H9 (cell line): Measurements from ENCODE around the gene GCH1. TPM values are rescaled to one million over a fixed set of nuclear protein-coding genes. Genes with fewer than 3 reads are reported as not detected.

ENCODE experiments used
- DNase-seq: peaks from one replicate; pipeline ENCODE4 v3.0.0-alpha.2; 2017
- H2AFZ ChIP-seq: one replicate; pipeline ENCODE4 v1.6.1; 2013; ENCODE audit warnings: mild to moderate bottlenecking, low read length, control low read depth, moderate library complexity
- H2AK5ac ChIP-seq: 2 replicates; pipeline ENCODE4 v1.6.1; 2013; ENCODE audit warnings: low read length, control low read depth, mixed read lengths; ENCODE audit not compliant: insufficient read length
- H2BK120ac ChIP-seq: one replicate; pipeline ENCODE4 v1.6.1; 2013; ENCODE audit warnings: low read depth, mild to moderate bottlenecking, low read length, control low read depth, inconsistent platforms; ENCODE audit not compliant: poor library complexity, severe bottlenecking
- H2BK12ac ChIP-seq: 2 replicates; pipeline ENCODE4 v1.6.1; 2013; ENCODE audit warnings: low read length, control low read depth, mixed read lengths, low read depth; ENCODE audit not compliant: insufficient read length
- H2BK15ac ChIP-seq: 2 replicates; pipeline ENCODE4 v1.6.1; 2013; ENCODE audit warnings: low read depth, low read length, control low read depth
- H2BK20ac ChIP-seq: one replicate; pipeline ENCODE4 v1.6.1; 2013; ENCODE audit warnings: low read depth, mild to moderate bottlenecking, low read length, control low read depth, inconsistent platforms; ENCODE audit not compliant: poor library complexity, severe bottlenecking
- H2BK5ac ChIP-seq: 2 replicates; pipeline ENCODE4 v1.6.1; 2013; ENCODE audit warnings: low read length, control low read depth, mixed read lengths; ENCODE audit not compliant: insufficient read length
- H3K14ac ChIP-seq: 2 replicates; pipeline ENCODE4 v1.6.1; 2013; ENCODE audit warnings: low read length, control low read depth; ENCODE audit not compliant: insufficient read depth
- H3K18ac ChIP-seq: 2 replicates; pipeline ENCODE4 v1.6.1; 2013; ENCODE audit warnings: low read depth, mild to moderate bottlenecking, mixed read lengths, low read length, control low read depth; ENCODE audit not compliant: insufficient read length
- H3K23ac ChIP-seq: 2 replicates; pipeline ENCODE4 v1.6.1; 2013; ENCODE audit warnings: low read length, control low read depth, mixed read lengths, low read depth; ENCODE audit not compliant: insufficient read length
- H3K23me2 ChIP-seq: 2 replicates; pipeline ENCODE4 v1.6.1; 2013; ENCODE audit warnings: low read depth, mild to moderate bottlenecking, mixed read lengths, low read length, control low read depth; ENCODE audit not compliant: insufficient read length, poor library complexity, severe bottlenecking
- H3K27ac ChIP-seq: 2 replicates; pipeline ENCODE4 v1.5.1; 2013; ENCODE audit warnings: low read length, control low read depth, mixed read lengths, low read depth; ENCODE audit not compliant: insufficient read length
- H3K27me3 ChIP-seq: 2 replicates; pipeline ENCODE4 v1.6.1; 2013; ENCODE audit warnings: low read length, control low read depth, inconsistent platforms; ENCODE audit not compliant: insufficient read depth
- H3K4ac ChIP-seq: 2 replicates; pipeline ENCODE4 v1.6.1; 2013; ENCODE audit warnings: low read depth, mild to moderate bottlenecking, control low read depth, inconsistent platforms, low read length, moderate library complexity
- H3K4me1 ChIP-seq: 2 replicates; pipeline ENCODE4 v1.6.1; 2013; ENCODE audit warnings: low read length, control low read depth, inconsistent platforms; ENCODE audit not compliant: insufficient read depth
- H3K4me2 ChIP-seq: 2 replicates; pipeline ENCODE4 v1.6.1; 2013; ENCODE audit warnings: low read length, control low read depth, mixed read lengths; ENCODE audit not compliant: insufficient read length, insufficient read depth
- H3K56ac ChIP-seq: 2 replicates; pipeline ENCODE4 v1.6.1; 2013; ENCODE audit warnings: low read depth, mild to moderate bottlenecking, mixed read lengths, low read length, control low read depth; ENCODE audit not compliant: insufficient read length
- H3K79me1 ChIP-seq: 2 replicates; pipeline ENCODE4 v1.6.1; 2013; ENCODE audit warnings: low read depth, mild to moderate bottlenecking, moderate library complexity, low read length, control low read depth, inconsistent platforms; ENCODE audit not compliant: insufficient read depth, poor library complexity, severe bottlenecking
- H3K79me2 ChIP-seq: 2 replicates; pipeline ENCODE4 v1.6.1; 2013; ENCODE audit warnings: low read length, control low read depth, inconsistent platforms; ENCODE audit not compliant: insufficient read depth
- H3K9ac ChIP-seq: 2 replicates; pipeline ENCODE4 v1.6.1; 2013; ENCODE audit warnings: low read length, control low read depth, mixed read lengths; ENCODE audit not compliant: insufficient read length; ENCODE audit errors: extremely low read depth
- H3K9me3 ChIP-seq: one replicate; pipeline ENCODE4 v1.6.1; 2013; ENCODE audit warnings: low read depth, low read length, inconsistent platforms; ENCODE audit not compliant: control insufficient read depth
- H3T11ph ChIP-seq: one replicate; pipeline ENCODE4 v1.6.1; 2013; ENCODE audit warnings: mild to moderate bottlenecking, low read length, control low read depth, inconsistent platforms
- H4K20me1 ChIP-seq: one replicate; pipeline ENCODE4 v1.6.1; 2013; ENCODE audit not compliant: control insufficient read depth, insufficient read length, insufficient read depth
- H4K5ac ChIP-seq: 2 replicates; pipeline ENCODE4 v1.6.1; 2013; ENCODE audit warnings: low read depth, mild to moderate bottlenecking, mixed read lengths, low read length, control low read depth; ENCODE audit not compliant: insufficient read length
- H4K8ac ChIP-seq: replicated peaks from 2 replicates; pipeline ENCODE4 v1.6.1; 2013; ENCODE audit warnings: low read length, control low read depth, mixed read lengths, low read depth; ENCODE audit not compliant: insufficient read length
- H4K91ac ChIP-seq: 2 replicates; pipeline ENCODE4 v1.6.1; 2013; ENCODE audit warnings: low read depth, mild to moderate bottlenecking, moderate library complexity, mixed read lengths, low read length, control low read depth; ENCODE audit not compliant: insufficient read length
- H3K27ac Mint-ChIP-seq, 3 experiments: 2 replicates in 2 of 3; 3 replicates in 1 of 3; pipeline ENCODE4 v1.8.0; 2020 to 2021; ENCODE audit warnings: mixed read lengths in 3 of 3, mild to moderate bottlenecking in 1 of 3, moderate library complexity in 1 of 3
- H3K27me3 Mint-ChIP-seq: 2 replicates; pipeline ENCODE4 v1.8.0; 2021; ENCODE audit warnings: low read depth, mild to moderate bottlenecking, moderate library complexity, mixed read lengths
- H3K36me3 Mint-ChIP-seq, 3 experiments: 2 replicates in 2 of 3; 3 replicates in 1 of 3; pipeline ENCODE4 v1.8.0; 2020 to 2021; ENCODE audit warnings: low read depth in 3 of 3, mixed read lengths in 3 of 3; ENCODE audit not compliant: insufficient read depth in 1 of 3
- H3K4me1 Mint-ChIP-seq, 2 experiments: 2 replicates each; pipeline ENCODE4 v1.8.0; 2020; ENCODE audit warnings: mixed read lengths in 2 of 2
- H3K4me3 Mint-ChIP-seq, 2 experiments: 2 replicates in 1 of 2; 3 replicates in 1 of 2; pipeline ENCODE4 v1.8.0; 2020 to 2021; ENCODE audit warnings: mild to moderate bottlenecking in 2 of 2, mixed read lengths in 2 of 2, moderate library complexity in 1 of 2
- H3K9me3 Mint-ChIP-seq, 2 experiments: 2 replicates in 1 of 2; 3 replicates in 1 of 2; pipeline ENCODE4 v1.8.0; 2020; ENCODE audit warnings: mild to moderate bottlenecking in 2 of 2, mixed read lengths in 2 of 2, moderate library complexity in 1 of 2
- WGBS: extraction: QIAGEN DNeasy Blood & Tissue Kit; methylation state at CpG from one replicate; pipeline ENCODE4 v1.1.7; 2013; ENCODE audit warnings: missing lambda C conversion rate, low lambda C conversion rate, mixed read lengths; ENCODE audit not compliant: insufficient read length; ENCODE audit errors: extremely low coverage; 5-methylcytosine and 5-hydroxymethylcytosine counted together
- total RNA-seq: library from RNA; stranded (reverse); gene quantifications from 2 replicates; pipeline ENCODE4 v1.2.1, GENCODE V29; 2021
- TF ChIP-seq, protein P1 (sequence below): fragments of 200-600 bp; sonication (generic); conservative IDR thresholded peaks from 3 replicates; pipeline ENCODE4 v1.8.0; 2021; ENCODE audit warnings: antibody characterized with exemption, mild to moderate bottlenecking

Gene GCH1
- total RNA-seq, 1 experiment from 2014 or later: 7.7 TPM

DNA sequence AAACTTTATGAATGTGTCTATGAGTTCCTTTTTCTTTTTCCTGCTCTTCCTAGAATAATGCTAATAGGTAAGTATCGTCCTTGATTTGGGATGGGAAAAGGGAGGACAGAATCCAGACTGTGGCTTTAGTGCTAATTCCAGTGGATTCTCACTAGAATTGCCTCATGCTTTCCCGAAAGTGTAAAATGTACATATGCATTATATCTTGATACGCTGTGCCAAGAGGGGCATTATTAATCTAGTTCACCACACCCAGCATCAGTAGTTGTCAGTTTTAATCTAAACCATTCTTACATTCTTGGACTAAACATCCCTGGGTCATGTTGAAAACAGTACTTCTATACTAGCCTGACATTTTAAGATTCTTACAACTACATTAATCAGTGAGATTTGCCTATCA is 49.3 kb downstream of the GCH1 start:
- H4K91ac ChIP-seq: no peak overlapping the region
- Mint-ChIP-seq H3K9me3 (no peaks in the 10 kb centered on the region; a peak in 2 of 5 replicates), H3K4me1 (peaks cover 15 to 16% of the 10 kb centered on the region in 2 experiments), H3K27ac (no peak overlapping the region), H3K36me3 (peaks cover 1 to 5% (median 2%) of the 10 kb centered on the region in 3 experiments; a peak in 3 of 7 replicates), H3K27me3 (no peaks in the 10 kb centered on the region), H3K4me3 (no peak overlapping the region)
- H2BK20ac ChIP-seq: no peak overlapping the region
- H3K56ac ChIP-seq: no peak overlapping the region
- no peaks in the 10 kb centered on the region for H3K9me3 ChIP-seq
- H3K79me2 ChIP-seq: no peaks in the 10 kb centered on the region
- no CpG with 5 or more reads among the region's 3 CpGs for WGBS
- DNase-seq: no peak
- no peak overlapping the region for H3K9ac ChIP-seq
- H2BK12ac ChIP-seq: no peak overlapping the region
- H3K27ac ChIP-seq: no peak overlapping the region
- no peak overlapping the region for H2BK120ac ChIP-seq
- TF ChIP-seq, protein P1, sequence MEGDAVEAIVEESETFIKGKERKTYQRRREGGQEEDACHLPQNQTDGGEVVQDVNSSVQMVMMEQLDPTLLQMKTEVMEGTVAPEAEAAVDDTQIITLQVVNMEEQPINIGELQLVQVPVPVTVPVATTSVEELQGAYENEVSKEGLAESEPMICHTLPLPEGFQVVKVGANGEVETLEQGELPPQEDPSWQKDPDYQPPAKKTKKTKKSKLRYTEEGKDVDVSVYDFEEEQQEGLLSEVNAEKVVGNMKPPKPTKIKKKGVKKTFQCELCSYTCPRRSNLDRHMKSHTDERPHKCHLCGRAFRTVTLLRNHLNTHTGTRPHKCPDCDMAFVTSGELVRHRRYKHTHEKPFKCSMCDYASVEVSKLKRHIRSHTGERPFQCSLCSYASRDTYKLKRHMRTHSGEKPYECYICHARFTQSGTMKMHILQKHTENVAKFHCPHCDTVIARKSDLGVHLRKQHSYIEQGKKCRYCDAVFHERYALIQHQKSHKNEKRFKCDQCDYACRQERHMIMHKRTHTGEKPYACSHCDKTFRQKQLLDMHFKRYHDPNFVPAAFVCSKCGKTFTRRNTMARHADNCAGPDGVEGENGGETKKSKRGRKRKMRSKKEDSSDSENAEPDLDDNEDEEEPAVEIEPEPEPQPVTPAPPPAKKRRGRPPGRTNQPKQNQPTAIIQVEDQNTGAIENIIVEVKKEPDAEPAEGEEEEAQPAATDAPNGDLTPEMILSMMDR: no peak
- no peak overlapping the region for H3K4ac ChIP-seq
- H3K14ac ChIP-seq: no peak overlapping the region
- no peak overlapping the region for H2AK5ac ChIP-seq
- H3K79me1 ChIP-seq: no peaks in the 10 kb centered on the region
- no peak overlapping the region for H3T11ph ChIP-seq
- H4K20me1 ChIP-seq: no peaks in the 10 kb centered on the region
- no peak overlapping the region for H2BK5ac ChIP-seq
- H2BK15ac ChIP-seq: no peak overlapping the region
- no peaks in the 10 kb centered on the region for H3K27me3 ChIP-seq
- no peaks in the 10 kb centered on the region for H3K23me2 ChIP-seq
- H3K18ac ChIP-seq: no peak overlapping the region
- H4K8ac ChIP-seq: no peak overlapping the region
- no peak overlapping the region for H3K4me2 ChIP-seq
- H4K5ac ChIP-seq: no peak overlapping the region
- no peak overlapping the region for H3K23ac ChIP-seq
- H3K4me1 ChIP-seq: no peaks in the 10 kb centered on the region
- H2AFZ ChIP-seq: no peak overlapping the region
